Neutrophil (primary cell): ENCODE measurements around the gene WWC1.

Source experiments
- H3K27ac ChIP-seq: fragments of 200-600 bp; sonication (generic); 2 replicates; pipeline ENCODE4 v1.5.1; 2016; ENCODE audit warnings: mild to moderate bottlenecking, moderate library complexity
- H3K27me3 ChIP-seq: fragments of 200-600 bp; sonication (generic); 2 replicates; pipeline ENCODE4 v1.6.0; 2016; ENCODE audit warnings: mild to moderate bottlenecking
- H3K36me3 ChIP-seq: fragments of 200-600 bp; sonication (generic); 2 replicates; pipeline ENCODE4 v1.5.1; 2017
- H3K4me1 ChIP-seq, 2 experiments: fragments of 200-600 bp in 1 of 2; sonication (generic) in 1 of 2; 1 replicate in 1 of 2; 2 replicates in 1 of 2; pipeline versions ENCODE4 v1.5.1 to v1.6.1; 2013 to 2016; ENCODE audit warnings: low read depth in 1 of 2, low read length in 1 of 2, mild to moderate bottlenecking in 1 of 2, moderate library complexity in 1 of 2; ENCODE audit not compliant: control insufficient read depth in 1 of 2, insufficient read depth in 1 of 2
- H3K4me3 ChIP-seq, 2 experiments: fragments of 200-600 bp in 1 of 2; sonication (generic) in 1 of 2; 1 replicate in 1 of 2; 2 replicates in 1 of 2; pipeline ENCODE4 v1.5.1; 2013 to 2016; ENCODE audit warnings: low read depth in 1 of 2, low read length in 1 of 2, mild to moderate bottlenecking in 1 of 2, moderate library complexity in 1 of 2
- H3K9me3 ChIP-seq: fragments of 200-600 bp; sonication (generic); 2 replicates; pipeline ENCODE4 v1.5.1; 2016
- TF ChIP-seq, protein P1 (sequence below): fragments of 200-600 bp; sonication (generic); IDR thresholded peaks from 2 replicates; pipeline ENCODE4 v1.5.1; 2016; ENCODE audit warnings: antibody characterized with exemption

The WWC1 gene

DNA sequence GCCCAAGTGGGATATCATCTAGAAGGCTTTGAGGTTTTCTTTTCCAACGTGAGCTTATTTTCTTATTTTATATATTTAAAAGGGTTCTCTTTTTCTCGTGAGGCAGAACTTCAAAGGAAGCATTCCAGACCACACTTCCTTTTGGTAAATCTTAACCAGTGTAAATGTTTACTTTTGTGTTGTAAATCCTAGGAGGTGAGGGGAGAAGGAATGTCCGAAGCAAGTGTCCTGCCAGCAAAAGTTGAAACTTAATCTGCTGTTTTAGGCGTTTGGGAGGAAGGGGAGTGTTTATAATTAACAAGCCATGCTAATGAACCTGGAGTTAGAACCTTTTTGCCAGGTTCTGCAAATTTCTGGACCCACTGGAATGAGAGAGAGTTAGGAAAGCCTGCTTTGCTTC is 37.9 kb downstream of the WWC1 start:
- Histone ChIP-seq H3K4me3 (no peak overlapping the region), H3K27me3 (peaks cover 14% of the 10 kb centered on the region), H3K4me1 (no peaks in the 10 kb centered on the region), H3K36me3 (no peaks in the 10 kb centered on the region), H3K9me3 (no peaks in the 10 kb centered on the region), H3K27ac (no peak overlapping the region)
- TF ChIP-seq, protein P1, sequence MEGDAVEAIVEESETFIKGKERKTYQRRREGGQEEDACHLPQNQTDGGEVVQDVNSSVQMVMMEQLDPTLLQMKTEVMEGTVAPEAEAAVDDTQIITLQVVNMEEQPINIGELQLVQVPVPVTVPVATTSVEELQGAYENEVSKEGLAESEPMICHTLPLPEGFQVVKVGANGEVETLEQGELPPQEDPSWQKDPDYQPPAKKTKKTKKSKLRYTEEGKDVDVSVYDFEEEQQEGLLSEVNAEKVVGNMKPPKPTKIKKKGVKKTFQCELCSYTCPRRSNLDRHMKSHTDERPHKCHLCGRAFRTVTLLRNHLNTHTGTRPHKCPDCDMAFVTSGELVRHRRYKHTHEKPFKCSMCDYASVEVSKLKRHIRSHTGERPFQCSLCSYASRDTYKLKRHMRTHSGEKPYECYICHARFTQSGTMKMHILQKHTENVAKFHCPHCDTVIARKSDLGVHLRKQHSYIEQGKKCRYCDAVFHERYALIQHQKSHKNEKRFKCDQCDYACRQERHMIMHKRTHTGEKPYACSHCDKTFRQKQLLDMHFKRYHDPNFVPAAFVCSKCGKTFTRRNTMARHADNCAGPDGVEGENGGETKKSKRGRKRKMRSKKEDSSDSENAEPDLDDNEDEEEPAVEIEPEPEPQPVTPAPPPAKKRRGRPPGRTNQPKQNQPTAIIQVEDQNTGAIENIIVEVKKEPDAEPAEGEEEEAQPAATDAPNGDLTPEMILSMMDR, result no peak

DNA sequence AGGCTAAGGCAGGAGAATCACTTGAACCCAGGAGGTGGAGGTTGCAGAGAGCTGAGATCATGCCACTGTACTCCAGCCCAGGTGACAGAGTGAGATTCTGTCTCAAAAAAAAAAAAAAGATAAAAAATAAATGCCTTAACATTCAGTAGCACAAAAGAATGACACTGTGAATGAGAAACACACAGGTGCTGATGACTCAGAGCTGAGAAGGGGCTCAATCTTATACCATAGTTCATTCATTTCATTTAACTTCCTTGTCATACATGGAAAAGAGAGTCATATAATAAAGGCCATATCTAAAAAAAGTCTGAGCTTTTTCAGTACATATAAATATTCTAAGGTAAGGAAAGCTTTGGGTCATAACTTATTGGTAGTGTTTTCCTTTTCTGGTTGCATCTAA is 40.6 kb downstream of the WWC1 start:
- TF ChIP-seq, protein P1, result no peak
- Histone ChIP-seq H3K27ac (no peak overlapping the region), H3K4me3 (no peak overlapping the region), H3K4me1 (no peaks in the 10 kb centered on the region), H3K36me3 (no peaks in the 10 kb centered on the region), H3K9me3 (no peaks in the 10 kb centered on the region), H3K27me3 (peaks cover 14% of the 10 kb centered on the region)

DNA sequence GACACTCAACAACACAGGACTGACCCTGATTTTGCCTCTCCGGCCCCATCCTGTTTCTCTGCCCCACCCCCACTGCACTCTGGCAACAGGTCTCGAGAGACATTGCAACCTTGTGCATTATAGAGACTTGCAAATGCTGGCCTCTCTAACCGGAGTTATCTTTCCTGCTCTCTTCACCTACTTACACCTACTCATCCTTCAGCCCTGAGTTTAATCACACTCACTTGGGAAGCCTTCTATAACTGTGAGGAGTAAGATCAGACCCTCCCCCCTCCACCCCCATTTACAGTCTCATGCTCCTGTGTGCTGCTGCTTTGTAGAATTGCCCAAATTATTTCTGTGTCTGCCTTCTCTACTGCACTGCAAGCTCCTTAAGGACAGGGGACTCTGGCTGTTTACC is 42.8 kb downstream of the WWC1 start:
- Histone ChIP-seq H3K36me3 (no peaks in the 10 kb centered on the region), H3K27ac (no peak overlapping the region), H3K4me1 (no peaks in the 10 kb centered on the region), H3K4me3 (no peak overlapping the region), H3K9me3 (no peaks in the 10 kb centered on the region), H3K27me3 (peaks cover 2% of the 10 kb centered on the region)
- TF ChIP-seq, protein P1, result no peak

DNA sequence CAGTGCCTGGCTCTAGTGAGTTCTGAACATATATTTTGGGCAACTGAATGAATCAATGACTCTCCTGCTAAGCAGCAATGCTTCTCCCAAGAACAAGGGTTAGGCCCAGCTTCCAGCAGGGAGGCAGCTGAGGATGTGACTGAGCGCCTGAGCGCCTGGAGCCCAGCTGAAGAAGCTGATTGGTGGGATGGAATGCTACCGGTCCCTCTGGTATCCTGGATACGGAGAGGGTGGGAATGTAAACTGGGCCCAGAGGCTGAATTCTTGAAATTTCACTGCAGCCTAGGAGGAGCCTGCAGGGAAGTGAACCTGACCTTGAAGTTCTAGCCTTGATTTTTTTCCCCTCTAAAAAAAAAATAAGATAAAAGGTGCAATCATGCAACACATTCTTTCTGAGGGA is 43.2 kb downstream of the WWC1 start:
- Histone ChIP-seq H3K4me3 (no peak overlapping the region), H3K27me3 (no peaks in the 10 kb centered on the region), H3K27ac (no peak overlapping the region), H3K9me3 (no peaks in the 10 kb centered on the region), H3K4me1 (no peaks in the 10 kb centered on the region), H3K36me3 (no peaks in the 10 kb centered on the region)
- TF ChIP-seq, protein P1, result no peak

DNA sequence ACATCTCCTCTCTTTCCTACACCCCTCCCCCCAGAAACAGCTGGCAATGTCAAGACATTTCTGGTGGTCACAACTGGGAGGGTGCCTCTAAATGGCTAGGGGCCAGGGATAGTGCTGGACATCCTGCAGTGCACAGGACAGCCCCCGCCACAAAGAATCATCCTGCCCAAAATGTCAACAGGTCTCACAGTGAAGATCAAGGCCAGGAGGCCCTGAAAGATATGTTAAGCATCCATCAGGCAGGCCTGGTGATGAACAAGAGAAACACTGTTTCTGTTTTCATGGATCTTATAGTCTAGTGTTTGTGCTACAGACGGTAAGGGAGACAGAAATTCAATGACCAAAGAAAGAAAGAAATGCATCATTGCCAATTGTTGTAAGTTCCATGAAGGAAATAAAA is 45.9 kb downstream of the WWC1 start:
- TF ChIP-seq, protein P1, result no peak
- no peaks in the 10 kb centered on the region for H3K27me3 ChIP-seq
- H3K4me3 ChIP-seq, result no peak overlapping the region
- no peaks in the 10 kb centered on the region for H3K9me3 ChIP-seq
- H3K36me3 ChIP-seq, result no peaks in the 10 kb centered on the region
- no peaks in the 10 kb centered on the region for H3K4me1 ChIP-seq
- no peak overlapping the region for H3K27ac ChIP-seq
